ENCODE data around the gene AATK. TPM values are rescaled to one million over a fixed set of nuclear protein-coding genes. Genes with fewer than 3 reads are reported as not detected.

Gene AATK
- total and polyA plus RNA-seq, 2 experiments from 2014 or later, result 1.1 to 5.0 TPM

GRCh38 chr17:81083125-81083765, 82.8 kb downstream of the AATK start:
- H3K79me2 ChIP-seq (replicated peaks; ENCODE audit: insufficient read depth), result no peaks in the 10 kb centered on the region
- ATAC-seq, result no peak
- no peak overlapping the region for H3K4me2 ChIP-seq
- Mint-ChIP-seq H3K4me3 (no peak overlapping the region), H3K36me3 (ENCODE audit: low read depth) (no peaks in the 10 kb centered on the region; the same call in 2 of the 3 replicates), H3K27ac (no peak overlapping the region), H3K4me1 (peaks cover 5% of the 10 kb centered on the region; the same call in 2 of the 3 replicates), H3K27me3 (ENCODE audit: insufficient read depth, low read depth, poor library complexity) (peaks cover 7% of the 10 kb centered on the region), H3K9me3 (no peaks in the 10 kb centered on the region)
- no peaks in the 10 kb centered on the region for H3K9me2 ChIP-seq (ENCODE audit: insufficient read depth)
- no peaks in the 10 kb centered on the region for H3K36me3 ChIP-seq (ENCODE audit: insufficient read depth)
- no peak overlapping the region for H3K4me3 ChIP-seq
- no peaks in the 10 kb centered on the region for H3F3A ChIP-seq (replicated peaks; ENCODE audit: low read depth)
- H3K27me3 ChIP-seq (ENCODE audit: insufficient read depth), result no peaks in the 10 kb centered on the region
- H3K27ac ChIP-seq (ENCODE audit: low read depth), result no peak overlapping the region
- H3K4me1 ChIP-seq (ENCODE audit: insufficient read depth), result no peaks in the 10 kb centered on the region
- no peak overlapping the region for H2AFZ ChIP-seq
- TF ChIP-seq EZH2phosphoT487 (IDR thresholded peaks at IDR 0.05; ENCODE audit: unreplicated experiment) (no peak), POLR2AphosphoS5 (IDR thresholded peaks at IDR 0.05; ENCODE audit: low read depth) (no peak), ZNF114 (CRISPR knock-in tag; IDR thresholded peaks at IDR 0.05) (no peak), EZH2 (IDR thresholded peaks at IDR 0.05; ENCODE audit: low read depth, unreplicated experiment) (no peak)
- no peak for DNase-seq (ENCODE audit: low spot score)
- H4K20me1 ChIP-seq (replicated peaks; ENCODE audit: insufficient read depth), result no peaks in the 10 kb centered on the region

- Histone ChIP-seq H3K79me2 (replicated peaks; ENCODE audit: insufficient read depth) (no peaks in the 10 kb centered on the region), H3F3A (replicated peaks; ENCODE audit: low read depth) (no peaks in the 10 kb centered on the region), H3K27ac (ENCODE audit: low read depth) (no peak overlapping the region), H4K20me1 (replicated peaks; ENCODE audit: insufficient read depth) (no peaks in the 10 kb centered on the region), H3K4me3 (no peak overlapping the region), H3K9me2 (ENCODE audit: insufficient read depth) (no peaks in the 10 kb centered on the region), H3K4me1 (ENCODE audit: insufficient read depth) (no peaks in the 10 kb centered on the region), H3K36me3 (ENCODE audit: insufficient read depth) (no peaks in the 10 kb centered on the region), H3K27me3 (ENCODE audit: insufficient read depth) (no peaks in the 10 kb centered on the region), H2AFZ (no peak overlapping the region), H3K4me2 (no peak overlapping the region)
- Mint-ChIP-seq H3K9me3 (no peaks in the 10 kb centered on the region), H3K4me3 (no peak overlapping the region), H3K27me3 (ENCODE audit: insufficient read depth, low read depth, poor library complexity) (peaks cover 9% of the 10 kb centered on the region), H3K27ac (no peak overlapping the region; the same call in none of the 2 replicates), H3K4me1 (peaks cover 5% of the 10 kb centered on the region; the same call in 2 of the 3 replicates), H3K36me3 (ENCODE audit: low read depth) (no peaks in the 10 kb centered on the region; the same call in 2 of the 3 replicates)
- ATAC-seq (no peak), DNase-seq (ENCODE audit: low spot score) (no peak)
- TF ChIP-seq JUNB (IDR thresholded peaks at IDR 0.05; ENCODE audit: unreplicated experiment), result no peak
- no peak for TF ChIP-seq ZNF462 (CRISPR knock-in tag; IDR thresholded peaks at IDR 0.05)
- no peak for TF ChIP-seq CTCF (conservative IDR thresholded peaks at IDR 0.05; ENCODE audit: low read depth in 2 of 2)
- TF ChIP-seq POLR2AphosphoS5 (IDR thresholded peaks at IDR 0.05; ENCODE audit: low read depth), result no peak
- no peak for TF ChIP-seq ETS1 (IDR thresholded peaks at IDR 0.05)
- TF ChIP-seq EZH2 (IDR thresholded peaks at IDR 0.05; ENCODE audit: low read depth, unreplicated experiment), result no peak
- no peak for TF ChIP-seq CREB1 (CRISPR knock-in tag; IDR thresholded peaks at IDR 0.05; ENCODE audit: low read depth)
- no peak for TF ChIP-seq STAT1 (IDR thresholded peaks at IDR 0.05; ENCODE audit: unreplicated experiment)
These were observed 83.6 kb downstream of the AATK start for GRCh38 chr17:81082177-81083073.

Measured in GM23338 (cell line).